Neural cell (in vitro differentiated cells): Measurements from ENCODE around the gene APBA1. TPM values are rescaled to one million over a fixed set of nuclear protein-coding genes. Genes with fewer than 3 reads are reported as not detected.

Experiments used
- H2AFZ ChIP-seq: fragments of 200-600, 300-800 bp; sonication (generic), shearing (Covaris generic); 2 replicates; pipeline ENCODE4 v1.6.0; 2014; ENCODE audit warnings: low read depth, mild to moderate bottlenecking, antibody characterized with exemption, low read length, moderate library complexity
- H3F3A ChIP-seq: fragments of 200-600 bp; shearing (Covaris generic); 2 replicates; pipeline ENCODE4 v1.6.1; 2016; ENCODE audit warnings: mild to moderate bottlenecking, moderate library complexity, mixed read lengths, antibody characterized with exemption, low read length; ENCODE audit not compliant: insufficient read depth, poor library complexity, severe bottlenecking
- H3K27ac ChIP-seq: fragments of 200-600, 300-800 bp; sonication (generic), shearing (Covaris generic); 2 replicates; pipeline ENCODE4 v1.5.1; 2014; ENCODE audit warnings: mild to moderate bottlenecking, low read length, moderate library complexity
- H3K27me3 ChIP-seq: fragments of 300-800, 200-600 bp; sonication (generic), shearing (Covaris generic); 2 replicates; pipeline ENCODE4 v1.6.0; 2014; ENCODE audit warnings: mild to moderate bottlenecking, low read depth, low read length, moderate library complexity; ENCODE audit not compliant: insufficient read depth
- H3K36me3 ChIP-seq: fragments of 300-800, 200-600 bp; sonication (generic), shearing (Covaris generic); 2 replicates; pipeline ENCODE4 v1.5.1; 2014; ENCODE audit warnings: mild to moderate bottlenecking, antibody characterized with exemption, low read length, moderate library complexity; ENCODE audit not compliant: insufficient read depth
- H3K4me2 ChIP-seq: fragments of 300-800, 200-600 bp; sonication (generic), shearing (Covaris generic); 2 replicates; pipeline ENCODE4 v1.6.0; 2014; ENCODE audit warnings: mild to moderate bottlenecking, low read length
- H3K4me3 ChIP-seq: fragments of 300-800, 200-600 bp; sonication (generic), shearing (Covaris generic); 2 replicates; pipeline ENCODE4 v1.5.1; 2014; ENCODE audit warnings: mild to moderate bottlenecking, low read length, moderate library complexity
- H3K79me2 ChIP-seq: fragments of 200-600 bp; shearing (Covaris generic); replicated peaks from 2 replicates; pipeline ENCODE4 v1.6.0; 2014; ENCODE audit warnings: mild to moderate bottlenecking, low read length, moderate library complexity; ENCODE audit not compliant: insufficient read depth
- H3K9ac ChIP-seq: fragments of 300-800, 200-600 bp; sonication (generic), shearing (Covaris generic); 2 replicates; pipeline ENCODE4 v1.6.1; 2016; ENCODE audit warnings: mild to moderate bottlenecking, low read length, mixed read lengths
- H3K9me2 ChIP-seq: fragments of 200-600 bp; shearing (Covaris generic); 2 replicates; pipeline ENCODE4 v1.6.1; 2016; ENCODE audit warnings: mild to moderate bottlenecking, low read length, mixed read lengths; ENCODE audit not compliant: insufficient read depth
- H3K9me3 ChIP-seq: fragments of 200-600, 300-800 bp; sonication (generic), shearing (Covaris generic); 2 replicates; pipeline ENCODE4 v1.6.1; 2016; ENCODE audit warnings: mild to moderate bottlenecking, mixed run types, low read length, moderate library complexity, mixed read lengths
- H4K20me1 ChIP-seq: fragments of 200-600 bp; shearing (Covaris generic); 2 replicates; pipeline ENCODE4 v1.6.1; 2016; ENCODE audit warnings: mild to moderate bottlenecking, mixed run types; ENCODE audit not compliant: insufficient read depth
- EP300 ChIP-seq: fragments of 450-650 bp; conservative IDR thresholded peaks from 2 replicates; pipeline ENCODE4 v1.6.1; 2014; ENCODE audit warnings: antibody characterized with exemption, mild to moderate bottlenecking, moderate library complexity; ENCODE audit not compliant: poor library complexity, severe bottlenecking
- EZH2 ChIP-seq: fragments of 200-600, 300-800 bp; shearing (Covaris generic), sonication (generic); IDR thresholded peaks from 2 replicates; pipeline ENCODE4 v1.6.1; 2014; ENCODE audit warnings: antibody characterized with exemption, low read length, borderline replicate concordance, mild to moderate bottlenecking; ENCODE audit not compliant: insufficient read depth, poor library complexity, severe bottlenecking
- MXI1 ChIP-seq: fragments of 450-650 bp; conservative IDR thresholded peaks from 2 replicates; pipeline ENCODE4 v1.6.1; 2014; ENCODE audit warnings: antibody characterized with exemption, mild to moderate bottlenecking; ENCODE audit not compliant: poor library complexity, severe bottlenecking
- POLR2AphosphoS5 ChIP-seq: IDR thresholded peaks from 2 replicates; pipeline ENCODE4 v1.6.1; 2012
- RAD21 ChIP-seq: fragments of 450-650 bp; conservative IDR thresholded peaks from 2 replicates; pipeline ENCODE4 v1.6.1; 2014; ENCODE audit warnings: antibody characterized with exemption, mild to moderate bottlenecking, moderate library complexity
- SMC3 ChIP-seq: fragments of 450-650 bp; conservative IDR thresholded peaks from 2 replicates; pipeline ENCODE4 v1.6.1; 2014; ENCODE audit warnings: antibody characterized with exemption, mild to moderate bottlenecking, moderate library complexity; ENCODE audit not compliant: poor library complexity
- TAF1 ChIP-seq: IDR thresholded peaks from 2 replicates; pipeline ENCODE4 v1.6.1; 2012; ENCODE audit warnings: low read depth
- polyA plus RNA-seq: library from polyadenylated mRNA; depleted of rRNA; stranded (reverse); fragments of >200 nt; gene quantifications from 2 replicates; pipeline ENCODE4 v1.2.3, GENCODE V29; 2014
- TF ChIP-seq, protein P1 (sequence below): fragments of 450-650 bp; IDR thresholded peaks from 2 replicates; pipeline ENCODE4 v1.5.1; 2014; ENCODE audit warnings: antibody characterized with exemption, mild to moderate bottlenecking, moderate library complexity; ENCODE audit not compliant: poor library complexity, severe bottlenecking
- TF ChIP-seq, protein P2 (sequence below): IDR thresholded peaks from 2 replicates; pipeline ENCODE4 v1.6.1; 2012; ENCODE audit warnings: borderline replicate concordance

The APBA1 gene
- polyA plus RNA-seq, 1 donor from 2014 or later = 10.9 TPM

DNA sequence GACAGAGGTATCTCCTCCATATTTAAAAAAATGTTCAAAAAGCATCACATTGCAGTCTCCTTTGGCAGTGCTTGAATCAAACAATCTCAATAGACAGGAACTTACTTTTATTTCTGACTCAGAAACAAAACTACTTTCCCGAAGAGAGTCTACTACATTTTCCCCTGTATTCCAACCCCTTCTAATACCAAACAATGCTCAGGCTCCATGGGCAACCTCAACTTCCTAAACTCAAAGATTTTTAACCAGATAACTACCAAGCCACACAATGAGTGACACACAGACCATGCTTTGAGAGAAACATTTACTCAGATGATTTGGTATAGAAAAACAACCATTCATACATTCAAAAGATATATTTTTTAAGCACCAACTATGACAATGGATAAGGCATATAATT lies 70.5 kb downstream of the APBA1 start:
- Histone ChIP-seq H2AFZ (no peak overlapping the region), H3K9ac (no peak overlapping the region), H3K27ac (no peak overlapping the region), H3K4me2 (no peak overlapping the region), H3K9me2 (no peaks in the 10 kb centered on the region), H3K27me3 (no peaks in the 10 kb centered on the region), H3K36me3 (no peaks in the 10 kb centered on the region), H3K79me2 (no peaks in the 10 kb centered on the region), H4K20me1 (no peaks in the 10 kb centered on the region), H3K4me3 (no peak overlapping the region), H3K9me3 (no peaks in the 10 kb centered on the region), H3F3A (no peaks in the 10 kb centered on the region)
- TF ChIP-seq RAD21 = no peak

DNA sequence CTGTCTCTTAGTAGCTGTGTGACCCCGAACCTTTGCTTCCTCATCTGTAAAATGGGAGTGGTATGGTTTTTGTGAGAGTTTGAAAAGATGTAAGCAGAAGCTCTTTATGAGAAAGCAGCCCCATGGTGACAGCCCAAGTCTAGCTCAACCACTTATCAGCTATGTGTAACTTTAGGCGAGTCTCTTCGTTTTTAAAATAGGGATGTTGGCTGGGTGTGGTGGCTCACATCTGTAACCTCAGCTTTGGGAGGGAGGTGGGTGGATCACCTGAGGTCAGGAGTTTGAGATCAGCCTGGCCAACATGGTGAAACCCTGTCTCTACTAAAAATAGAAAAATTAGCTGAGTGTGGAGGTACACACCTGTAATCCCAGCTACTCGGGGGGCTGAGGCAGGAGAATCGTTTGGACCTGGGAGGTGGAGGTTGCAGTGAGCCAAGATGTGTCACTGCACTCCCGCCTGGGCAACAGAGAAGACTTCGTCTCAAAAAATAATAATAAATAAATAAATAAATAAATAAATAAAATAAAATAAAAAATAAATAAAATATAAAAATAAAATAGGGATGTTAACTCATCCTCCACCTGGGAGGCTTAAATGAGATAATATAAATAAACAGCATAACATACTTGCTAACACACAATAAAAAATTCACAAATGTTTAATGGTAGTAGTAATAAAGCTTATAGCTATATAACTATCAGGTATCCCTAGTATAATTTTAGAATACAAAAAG lies 71.7 kb downstream of the APBA1 start:
- Histone ChIP-seq H3K27ac (no peak overlapping the region), H3K36me3 (no peaks in the 10 kb centered on the region), H4K20me1 (no peaks in the 10 kb centered on the region), H3F3A (no peaks in the 10 kb centered on the region), H3K4me2 (no peak overlapping the region), H3K9me2 (no peaks in the 10 kb centered on the region), H3K79me2 (no peaks in the 10 kb centered on the region), H2AFZ (no peak overlapping the region), H3K9me3 (no peaks in the 10 kb centered on the region), H3K4me3 (no peak overlapping the region), H3K9ac (no peak overlapping the region), H3K27me3 (no peaks in the 10 kb centered on the region)
- TF ChIP-seq SMC3 = no peak
- TF ChIP-seq, protein P1, sequence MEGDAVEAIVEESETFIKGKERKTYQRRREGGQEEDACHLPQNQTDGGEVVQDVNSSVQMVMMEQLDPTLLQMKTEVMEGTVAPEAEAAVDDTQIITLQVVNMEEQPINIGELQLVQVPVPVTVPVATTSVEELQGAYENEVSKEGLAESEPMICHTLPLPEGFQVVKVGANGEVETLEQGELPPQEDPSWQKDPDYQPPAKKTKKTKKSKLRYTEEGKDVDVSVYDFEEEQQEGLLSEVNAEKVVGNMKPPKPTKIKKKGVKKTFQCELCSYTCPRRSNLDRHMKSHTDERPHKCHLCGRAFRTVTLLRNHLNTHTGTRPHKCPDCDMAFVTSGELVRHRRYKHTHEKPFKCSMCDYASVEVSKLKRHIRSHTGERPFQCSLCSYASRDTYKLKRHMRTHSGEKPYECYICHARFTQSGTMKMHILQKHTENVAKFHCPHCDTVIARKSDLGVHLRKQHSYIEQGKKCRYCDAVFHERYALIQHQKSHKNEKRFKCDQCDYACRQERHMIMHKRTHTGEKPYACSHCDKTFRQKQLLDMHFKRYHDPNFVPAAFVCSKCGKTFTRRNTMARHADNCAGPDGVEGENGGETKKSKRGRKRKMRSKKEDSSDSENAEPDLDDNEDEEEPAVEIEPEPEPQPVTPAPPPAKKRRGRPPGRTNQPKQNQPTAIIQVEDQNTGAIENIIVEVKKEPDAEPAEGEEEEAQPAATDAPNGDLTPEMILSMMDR = no peak
- TF ChIP-seq TAF1 = no peak
- no peak for TF ChIP-seq EP300
- TF ChIP-seq, protein P2, sequence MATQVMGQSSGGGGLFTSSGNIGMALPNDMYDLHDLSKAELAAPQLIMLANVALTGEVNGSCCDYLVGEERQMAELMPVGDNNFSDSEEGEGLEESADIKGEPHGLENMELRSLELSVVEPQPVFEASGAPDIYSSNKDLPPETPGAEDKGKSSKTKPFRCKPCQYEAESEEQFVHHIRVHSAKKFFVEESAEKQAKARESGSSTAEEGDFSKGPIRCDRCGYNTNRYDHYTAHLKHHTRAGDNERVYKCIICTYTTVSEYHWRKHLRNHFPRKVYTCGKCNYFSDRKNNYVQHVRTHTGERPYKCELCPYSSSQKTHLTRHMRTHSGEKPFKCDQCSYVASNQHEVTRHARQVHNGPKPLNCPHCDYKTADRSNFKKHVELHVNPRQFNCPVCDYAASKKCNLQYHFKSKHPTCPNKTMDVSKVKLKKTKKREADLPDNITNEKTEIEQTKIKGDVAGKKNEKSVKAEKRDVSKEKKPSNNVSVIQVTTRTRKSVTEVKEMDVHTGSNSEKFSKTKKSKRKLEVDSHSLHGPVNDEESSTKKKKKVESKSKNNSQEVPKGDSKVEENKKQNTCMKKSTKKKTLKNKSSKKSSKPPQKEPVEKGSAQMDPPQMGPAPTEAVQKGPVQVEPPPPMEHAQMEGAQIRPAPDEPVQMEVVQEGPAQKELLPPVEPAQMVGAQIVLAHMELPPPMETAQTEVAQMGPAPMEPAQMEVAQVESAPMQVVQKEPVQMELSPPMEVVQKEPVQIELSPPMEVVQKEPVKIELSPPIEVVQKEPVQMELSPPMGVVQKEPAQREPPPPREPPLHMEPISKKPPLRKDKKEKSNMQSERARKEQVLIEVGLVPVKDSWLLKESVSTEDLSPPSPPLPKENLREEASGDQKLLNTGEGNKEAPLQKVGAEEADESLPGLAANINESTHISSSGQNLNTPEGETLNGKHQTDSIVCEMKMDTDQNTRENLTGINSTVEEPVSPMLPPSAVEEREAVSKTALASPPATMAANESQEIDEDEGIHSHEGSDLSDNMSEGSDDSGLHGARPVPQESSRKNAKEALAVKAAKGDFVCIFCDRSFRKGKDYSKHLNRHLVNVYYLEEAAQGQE = no peak
- no peak for TF ChIP-seq POLR2AphosphoS5
- no peak for TF ChIP-seq MXI1
- TF ChIP-seq EZH2 = no peak
- TF ChIP-seq RAD21 = no peak
